ENCODE results near the gene TOP1. TPM values are rescaled to one million over a fixed set of nuclear protein-coding genes. Genes with fewer than 3 reads are reported as not detected.
A peak's percentile ranks its signal among the peaks of the same experiment; 100 is the strongest.

The TOP1 gene
- total RNA-seq, 1 donor from 2014 or later = 52.0 TPM

GRCh38 chr20:41154436-41155176 lies 126.0 kb downstream of the TOP1 start:
- Histone ChIP-seq H3K27ac (peak overlapping the region; percentile 41), H3K36me3 (peaks cover 1% of the 10 kb centered on the region), H3K9me3 (no peaks in the 10 kb centered on the region), H3K27me3 (ENCODE audit: low read depth) (no peaks in the 10 kb centered on the region), H3K4me3 (no peak overlapping the region), H3K4me1 (peaks cover 96% of the 10 kb centered on the region)
- no peak for TF ChIP-seq CTCF (IDR thresholded peaks at IDR 0.05)
- intact Hi-C loops (cut with DNase I) = no loop called here
- no peak for ATAC-seq
- DNase-seq = no peak

- DNase-seq (no peak), ATAC-seq (no peak)
- no peak overlapping the region for H3K4me3 ChIP-seq
- no peaks in the 10 kb centered on the region for H3K27me3 ChIP-seq (ENCODE audit: low read depth)
- H3K9me3 ChIP-seq = no peaks in the 10 kb centered on the region
- H3K27ac ChIP-seq = peak overlapping the region; percentile 41
- peaks cover 94% of the 10 kb centered on the region for H3K4me1 ChIP-seq
- intact Hi-C loops (cut with DNase I) = no loop called here
- peaks cover 8% of the 10 kb centered on the region for H3K36me3 ChIP-seq
- no peak for TF ChIP-seq CTCF (IDR thresholded peaks at IDR 0.05)
Measured at GRCh38 chr20:41155261-41155660, 126.6 kb downstream of the TOP1 start.

GRCh38 chr20:41158082-41158625 lies 129.5 kb downstream of the TOP1 start:
- no peak for TF ChIP-seq CTCF (IDR thresholded peaks at IDR 0.05)
- ATAC-seq = peak in 1 of 2 donors; percentile 3

GRCh38 chr20:41159547-41159946 lies 130.9 kb downstream of the TOP1 start:
- no peak for TF ChIP-seq CTCF (IDR thresholded peaks at IDR 0.05)
- DNase-seq (no peak), ATAC-seq (no peak)
- Histone ChIP-seq H3K4me1 (peaks cover 53% of the 10 kb centered on the region), H3K27me3 (ENCODE audit: low read depth) (no peaks in the 10 kb centered on the region), H3K27ac (peak overlapping the region; percentile 41), H3K36me3 (peaks cover 34% of the 10 kb centered on the region), H3K4me3 (no peak overlapping the region), H3K9me3 (no peaks in the 10 kb centered on the region)
- intact Hi-C loops (cut with DNase I) = no loop called here

More at GRCh38 chr20:41158082-41158625, 129.5 kb downstream of the TOP1 start:
- Histone ChIP-seq H3K4me1 (peaks cover 67% of the 10 kb centered on the region), H3K27ac (peak overlapping the region; percentile 68), H3K9me3 (no peaks in the 10 kb centered on the region), H3K4me3 (no peak overlapping the region), H3K27me3 (ENCODE audit: low read depth) (no peaks in the 10 kb centered on the region), H3K36me3 (peaks cover 20% of the 10 kb centered on the region)
- DNase-seq = no peak
- intact Hi-C loops (cut with DNase I) = no loop called here

- H3K4me1 ChIP-seq = peaks cover 42% of the 10 kb centered on the region
Measured at GRCh38 chr20:41160686-41161085, 132.1 kb downstream of the TOP1 start.

More at GRCh38 chr20:41160686-41161085, 132.1 kb downstream of the TOP1 start:
- peaks cover 45% of the 10 kb centered on the region for H3K36me3 ChIP-seq
- ATAC-seq = no peak
- TF ChIP-seq CTCF (IDR thresholded peaks at IDR 0.05) = no peak
- H3K27ac ChIP-seq = peak overlapping the region; percentile 31
- no peak for DNase-seq
- H3K27me3 ChIP-seq (ENCODE audit: low read depth) = no peaks in the 10 kb centered on the region
- H3K9me3 ChIP-seq = no peaks in the 10 kb centered on the region
- intact Hi-C loops (cut with DNase I) = no loop called here
- H3K4me3 ChIP-seq = no peak overlapping the region
